T-helper 9 cell (primary cell): ENCODE data around the gene SPATA12.
A peak's percentile ranks its signal among the peaks of the same experiment; 100 is the strongest.

Source experiments
- DNase-seq: peaks from one replicate; pipeline ENCODE4 v3.0.0-alpha.2; 2020

The SPATA12 gene

DNA sequence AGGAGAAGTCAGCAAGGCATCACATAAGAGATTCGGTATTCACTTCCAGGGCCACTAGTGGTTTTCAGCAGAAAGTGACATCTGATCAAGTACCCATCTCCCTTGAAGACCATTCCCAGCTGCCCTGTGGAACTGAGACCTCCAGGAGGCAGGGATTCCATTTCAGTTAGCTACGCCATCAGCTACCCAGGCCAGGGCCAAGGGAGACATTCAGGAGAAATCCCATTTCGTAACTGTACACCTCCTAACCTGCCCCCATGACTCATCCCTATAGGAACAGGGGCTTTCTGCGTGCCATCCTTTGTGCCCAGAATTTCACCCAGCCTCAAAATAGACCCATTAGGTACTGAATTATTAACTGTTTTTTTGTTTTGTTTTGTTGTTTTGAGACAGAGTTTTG lies 24.7 kb downstream of the SPATA12 start:
- no peak for DNase-seq

- DNase-seq: no peak
These were observed 25.7 kb downstream of the SPATA12 start for GRCh38 chr3:57086201-57086600.

GRCh38 chr3:57087361-57088092 lies 27.1 kb downstream of the SPATA12 start:
- DNase-seq: no peak

DNA sequence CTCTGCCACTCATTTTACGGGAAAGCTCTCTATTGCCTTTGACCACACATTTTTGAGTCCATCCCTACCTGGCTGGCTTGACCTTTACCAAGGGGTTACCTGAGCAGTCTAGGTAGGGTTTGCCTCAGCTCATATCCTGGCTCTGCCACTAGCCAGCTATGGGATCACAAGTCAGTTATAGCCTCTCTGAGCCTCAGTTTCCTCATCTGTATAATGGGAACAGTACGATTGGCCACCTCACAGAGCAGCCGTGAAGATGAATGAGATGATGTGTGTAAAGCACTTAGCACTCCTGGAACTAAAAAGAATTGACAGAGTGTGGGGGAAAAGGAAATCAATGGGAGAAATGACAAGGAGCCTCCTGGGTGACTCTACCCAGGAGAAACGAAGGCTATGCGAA lies 28.0 kb downstream of the SPATA12 start:
- no peak for DNase-seq

- no peak for DNase-seq
These were observed 28.6 kb downstream of the SPATA12 start for GRCh38 chr3:57089043-57089442.

GRCh38 chr3:57091521-57092273 lies 31.2 kb downstream of the SPATA12 start:
- DNase-seq: no peak

- DNase-seq: no peak
These were observed 33.0 kb downstream of the SPATA12 start for GRCh38 chr3:57093489-57093888.

DNA sequence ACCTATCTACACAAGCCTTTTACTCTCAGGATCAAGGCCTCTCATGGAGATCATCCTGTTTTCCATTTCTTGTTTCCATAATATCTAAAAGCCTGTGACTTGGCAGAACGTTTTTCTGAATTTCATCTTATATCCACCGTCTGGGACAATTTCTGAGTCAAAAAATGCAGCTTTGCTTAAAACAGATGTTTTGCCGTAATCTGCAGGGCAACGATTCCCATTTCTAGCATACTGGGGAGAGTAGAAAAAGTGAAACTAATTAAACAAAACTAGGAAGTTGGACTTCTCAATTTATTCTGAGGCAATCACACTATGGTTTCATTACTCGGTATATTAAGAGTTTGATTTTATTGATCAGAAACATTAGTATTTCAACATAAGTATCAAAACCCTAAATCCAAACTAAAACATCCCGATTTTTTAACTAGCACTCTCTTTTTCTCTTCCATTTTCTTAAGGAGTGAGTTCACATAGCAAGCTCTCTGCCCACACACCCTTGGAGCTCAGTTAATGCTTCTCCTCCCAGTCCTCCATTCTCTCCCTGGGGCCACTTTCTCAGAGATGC lies 33.6 kb downstream of the SPATA12 start:
- no peak for DNase-seq

GRCh38 chr3:57094575-57094974 lies 34.1 kb downstream of the SPATA12 start:
- DNase-seq: no peak

- DNase-seq: no peak
These were observed 34.9 kb downstream of the SPATA12 start for GRCh38 chr3:57095363-57095762.

GRCh38 chr3:57097536-57097935 lies 37.1 kb downstream of the SPATA12 start:
- DNase-seq: no peak

DNA sequence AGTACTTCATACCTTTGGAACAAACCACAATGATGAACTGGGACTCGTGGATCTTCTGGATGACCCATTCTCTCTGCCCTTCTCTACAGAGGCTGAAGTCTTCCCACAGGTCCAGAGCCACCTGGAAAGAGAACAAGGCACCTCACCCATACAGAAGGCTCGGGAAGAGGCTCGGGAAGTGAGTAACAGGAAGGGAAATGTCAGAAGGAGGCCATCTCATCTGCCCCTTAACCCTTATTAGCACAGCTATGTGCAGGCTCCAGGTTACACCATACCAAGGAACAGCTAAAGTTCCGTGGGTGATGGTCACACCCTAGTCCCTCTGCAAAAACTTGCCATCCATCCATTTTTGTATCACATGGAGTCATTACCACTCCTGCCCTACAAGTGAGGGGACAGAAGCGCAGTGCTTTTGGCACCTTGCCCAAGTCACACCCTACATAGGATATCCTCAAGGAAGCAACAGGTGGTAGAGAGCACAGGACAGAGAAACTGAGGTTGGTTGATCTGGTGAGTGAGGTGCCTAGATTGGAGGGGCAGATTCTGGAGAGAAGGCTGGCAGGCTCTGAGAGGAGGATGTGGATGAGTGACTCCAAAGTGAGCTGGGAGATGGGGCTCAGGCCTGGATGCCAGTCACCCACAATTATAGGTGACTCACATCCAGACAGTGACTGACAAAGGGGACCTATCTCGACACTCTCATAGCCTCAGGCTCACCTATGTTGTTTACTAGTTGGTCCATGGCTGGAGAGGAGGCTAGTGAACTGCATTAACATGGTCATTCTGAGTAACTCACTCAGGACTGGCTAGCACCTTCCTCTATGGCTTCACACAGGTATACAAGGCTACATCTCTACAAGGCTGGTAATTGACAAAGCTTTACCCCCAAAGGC lies 38.2 kb downstream of the SPATA12 start:
- no peak for DNase-seq

DNA sequence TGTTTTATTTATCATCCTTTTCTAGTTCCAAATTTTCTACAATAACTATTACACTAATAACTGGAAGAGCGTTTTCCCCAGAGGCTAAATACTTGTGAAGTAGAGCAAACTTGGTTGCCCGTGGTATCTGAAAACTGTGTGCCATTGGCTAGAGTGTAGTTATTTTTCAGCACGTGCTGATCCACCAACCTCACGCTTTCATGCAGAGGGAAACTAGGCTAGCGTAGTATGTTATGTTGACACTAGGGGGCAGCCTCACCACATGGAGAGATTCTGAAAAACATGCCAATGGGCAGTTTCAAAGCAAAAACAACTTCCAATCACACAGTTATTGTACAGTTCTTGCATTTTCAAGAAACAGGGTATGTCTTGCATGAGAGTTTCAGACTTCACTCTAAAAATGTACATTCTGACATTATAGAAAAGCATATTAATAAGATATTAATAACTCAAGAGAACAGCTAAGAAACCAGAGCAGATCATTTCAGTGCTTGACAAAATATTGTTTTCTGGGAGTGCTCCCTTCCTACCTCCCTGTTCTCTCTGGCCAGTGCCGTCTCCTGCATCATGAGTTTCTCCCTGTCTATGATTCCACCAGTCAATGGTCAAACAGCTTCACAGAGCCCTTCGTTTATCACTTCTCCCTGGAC lies 39.7 kb downstream of the SPATA12 start:
- peak; percentile 33 for DNase-seq

GRCh38 chr3:57105585-57105984 lies 45.1 kb downstream of the SPATA12 start:
- no peak for DNase-seq

- no peak for DNase-seq
These were observed 48.2 kb downstream of the SPATA12 start for GRCh38 chr3:57108684-57109083.

DNA sequence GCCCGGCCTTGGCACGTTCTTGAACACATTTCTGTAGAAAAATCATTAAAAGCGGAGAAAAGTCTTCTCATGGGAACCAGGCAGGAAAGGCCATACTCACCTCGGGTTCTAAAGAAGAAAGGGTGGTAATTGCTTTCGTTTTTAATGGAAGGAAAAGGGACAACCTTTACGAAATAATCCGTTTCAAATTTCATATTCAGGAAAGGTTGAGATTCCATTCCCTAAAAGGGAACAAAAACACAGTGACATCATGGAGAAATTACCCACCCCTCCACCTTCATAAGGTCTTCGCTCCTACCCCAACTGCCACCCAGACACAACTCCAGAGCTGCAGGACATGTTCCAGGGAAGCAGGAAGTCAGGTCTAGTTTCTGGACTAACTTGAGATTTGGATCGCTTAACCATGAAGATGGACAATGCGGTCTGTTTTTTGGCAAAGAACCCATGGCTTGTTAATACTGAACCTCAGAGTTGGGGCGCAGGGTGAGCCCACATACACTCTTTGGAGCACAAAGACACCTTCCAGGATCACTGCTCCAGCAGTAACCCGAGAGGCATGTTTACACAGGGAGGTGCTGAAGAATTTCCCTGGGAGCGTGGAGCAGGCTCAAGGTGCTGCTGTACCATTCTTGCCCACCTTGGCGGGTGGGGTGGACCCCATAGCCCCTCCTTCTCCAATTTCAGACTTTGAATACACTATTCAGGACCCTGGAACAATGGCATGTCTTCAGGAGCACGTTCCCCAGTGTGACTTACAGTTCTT lies 49.2 kb downstream of the SPATA12 start:
- DNase-seq: no peak

GRCh38 chr3:57110214-57110613 lies 49.8 kb downstream of the SPATA12 start:
- no peak for DNase-seq

DNA sequence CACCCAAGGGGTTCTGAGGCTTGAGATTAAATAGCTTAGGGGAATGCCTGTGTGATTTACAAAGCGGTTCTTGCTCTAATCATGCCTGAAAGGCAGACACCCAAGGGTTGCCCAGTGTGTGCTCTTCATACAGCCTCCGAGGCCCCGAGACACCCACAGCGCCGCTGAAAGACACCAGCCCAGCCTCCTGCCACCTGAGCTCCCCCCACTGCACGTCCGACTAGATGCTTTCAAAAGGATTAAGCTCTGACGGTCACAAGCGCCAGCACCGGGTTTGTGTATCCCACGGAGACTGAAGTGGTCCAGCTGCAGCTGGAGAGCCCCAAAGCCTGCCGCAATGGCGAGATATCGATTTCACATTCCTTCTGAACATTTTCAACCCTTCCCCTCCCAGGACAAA lies 50.3 kb downstream of the SPATA12 start:
- no peak for DNase-seq

DNA sequence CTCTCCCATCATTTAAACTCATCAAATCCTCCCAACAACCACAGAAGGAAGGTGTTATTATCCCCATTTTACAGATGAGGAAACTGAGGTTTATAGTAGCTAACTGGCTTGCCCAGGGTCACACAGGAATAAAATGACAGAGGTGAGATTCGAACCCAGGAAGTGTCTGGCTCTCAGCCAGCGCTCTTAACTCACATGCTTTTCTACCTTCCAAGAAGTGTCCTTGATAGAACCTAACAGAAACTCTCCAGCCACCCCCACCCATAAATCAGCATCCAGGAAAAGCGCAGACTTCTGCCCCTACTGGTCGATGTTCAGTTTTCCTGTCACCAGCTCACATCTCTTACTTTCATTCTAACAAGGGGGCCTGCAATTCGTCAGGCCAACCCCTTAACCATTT lies 51.7 kb downstream of the SPATA12 start:
- no peak for DNase-seq

DNA sequence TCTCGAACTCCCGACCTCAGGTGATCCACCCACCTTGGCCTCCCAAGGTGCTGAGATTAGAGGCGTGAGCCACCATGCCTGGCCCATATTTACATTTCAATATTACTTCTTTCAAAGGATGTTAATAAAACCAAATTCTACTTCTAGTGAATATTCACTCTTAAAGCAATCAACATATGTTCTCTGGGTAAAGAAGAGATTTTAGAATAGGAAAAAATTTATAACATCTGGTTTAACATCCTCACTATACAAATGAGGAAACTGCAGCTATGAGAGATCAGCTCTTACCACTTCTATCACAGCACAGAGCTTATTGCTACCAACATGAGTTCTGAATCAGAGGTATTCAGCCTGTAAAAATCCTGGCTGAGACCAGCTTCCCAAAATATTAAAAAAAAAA lies 56.0 kb downstream of the SPATA12 start:
- DNase-seq: no peak

DNA sequence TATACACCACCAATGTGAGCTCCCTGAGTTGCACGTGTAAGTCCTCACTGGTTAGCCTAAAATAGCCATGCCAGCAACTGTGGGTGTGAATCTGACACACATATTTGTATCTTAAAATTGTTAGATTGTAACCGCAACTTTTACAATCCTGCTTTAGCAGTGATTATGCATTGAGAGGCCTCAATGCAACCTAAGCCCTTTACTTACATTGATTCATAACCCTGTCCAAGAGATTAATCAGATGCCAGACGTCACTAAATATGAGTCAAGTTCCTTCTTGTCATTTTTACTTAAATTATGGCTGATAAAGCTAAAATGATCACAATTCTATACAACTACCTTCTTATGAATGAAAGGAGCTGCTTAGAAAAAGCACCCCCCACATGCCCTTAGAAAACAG lies 57.8 kb downstream of the SPATA12 start:
- no peak for DNase-seq

- no peak for DNase-seq
These were observed 59.6 kb downstream of the SPATA12 start for GRCh38 chr3:57120040-57120439.
